WERI-Rb-1 (cell line): ENCODE measurements around the gene LOXL4.

Experiments used
- DNase-seq: peaks from one replicate; pipeline ENCODE4 v3.0.0-alpha.2; 2020
- H3K27ac ChIP-seq: fragments of 250-450 bp; sonication (Bioruptor Pico); 2 replicates; pipeline ENCODE4 v1.5.1; 2020; ENCODE audit warnings: mild to moderate bottlenecking, moderate library complexity
- H3K27me3 ChIP-seq: fragments of 250-450 bp; sonication (Bioruptor Pico); 2 replicates; pipeline ENCODE4 v1.5.1; 2021; ENCODE audit warnings: mild to moderate bottlenecking, low read depth, moderate library complexity; ENCODE audit not compliant: insufficient read depth, severe bottlenecking
- H3K36me3 ChIP-seq: fragments of 250-450 bp; sonication (Bioruptor Pico); 2 replicates; pipeline ENCODE4 v1.5.1; 2020; ENCODE audit warnings: mild to moderate bottlenecking, moderate library complexity
- H3K4me3 ChIP-seq: 2 replicates; pipeline ENCODE4 v1.5.1; 2011; ENCODE audit warnings: low read depth, mild to moderate bottlenecking, control low read depth, low read length
- H3K9me3 ChIP-seq: fragments of 250-450 bp; sonication (Bioruptor Pico); 2 replicates; pipeline ENCODE4 v1.5.1; 2021; ENCODE audit warnings: mild to moderate bottlenecking, moderate library complexity; ENCODE audit not compliant: severe bottlenecking
- CTCF ChIP-seq: IDR thresholded peaks from 2 replicates; pipeline ENCODE4 v1.5.1; 2011; ENCODE audit warnings: low read depth, mild to moderate bottlenecking, control low read depth, inconsistent platforms, low read length

LOXL4 gene

DNA sequence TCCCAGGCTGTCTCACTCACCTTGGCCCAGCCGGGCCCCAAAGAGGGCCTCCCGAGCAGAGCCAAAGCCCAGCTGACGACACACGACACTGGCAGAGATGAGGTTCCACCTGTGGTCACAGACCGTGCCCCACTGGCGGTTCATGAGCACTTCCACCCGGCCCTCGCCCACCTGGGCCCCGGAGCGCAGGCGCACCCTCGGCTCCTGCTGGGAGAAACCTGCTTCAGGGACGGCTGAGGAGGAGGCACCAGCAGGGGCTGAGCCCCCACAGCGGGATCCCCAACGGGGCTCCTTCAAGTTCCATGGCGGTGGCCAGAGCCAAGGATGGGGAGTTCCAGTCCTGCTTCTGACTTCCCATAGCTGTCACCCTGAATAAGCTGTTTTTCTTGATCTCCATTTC is 10.0 kb downstream of the LOXL4 start:
- no peak for TF ChIP-seq CTCF
- Histone ChIP-seq H3K36me3 (peaks cover 59% of the 10 kb centered on the region), H3K27ac (no peak overlapping the region), H3K9me3 (no peaks in the 10 kb centered on the region), H3K27me3 (no peaks in the 10 kb centered on the region), H3K4me3 (no peak overlapping the region)
- DNase-seq = no peak

DNA sequence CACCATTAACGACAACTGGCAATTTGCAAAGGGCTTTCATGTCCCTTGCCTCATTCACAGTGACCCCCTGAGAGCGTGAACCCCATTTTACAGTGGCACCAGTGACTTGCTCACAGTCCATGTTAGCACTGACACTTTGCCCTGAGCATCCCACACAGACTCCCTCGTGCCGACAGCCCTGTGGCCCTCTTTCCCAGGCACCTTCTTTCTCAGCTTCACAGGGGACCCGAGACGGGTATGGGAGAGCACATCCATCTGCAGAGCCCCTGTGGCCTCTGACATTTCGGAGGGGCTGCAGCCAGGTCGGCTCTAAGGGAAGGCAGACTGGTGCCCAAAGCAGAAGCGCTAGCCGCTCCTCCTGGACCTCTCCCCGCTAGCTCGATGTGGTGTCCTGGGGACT is 10.8 kb downstream of the LOXL4 start:
- Histone ChIP-seq H3K4me3 (no peak overlapping the region), H3K9me3 (no peaks in the 10 kb centered on the region), H3K36me3 (peaks cover 59% of the 10 kb centered on the region), H3K27ac (no peak overlapping the region), H3K27me3 (no peaks in the 10 kb centered on the region)
- no peak for DNase-seq
- TF ChIP-seq CTCF = no peak

GRCh38 chr10:98256692-98257091 is 11.3 kb downstream of the LOXL4 start:
- Histone ChIP-seq H3K9me3 (no peaks in the 10 kb centered on the region), H3K4me3 (no peak overlapping the region), H3K27ac (no peak overlapping the region), H3K36me3 (peaks cover 61% of the 10 kb centered on the region), H3K27me3 (no peaks in the 10 kb centered on the region)
- no peak for DNase-seq
- TF ChIP-seq CTCF = no peak

DNA sequence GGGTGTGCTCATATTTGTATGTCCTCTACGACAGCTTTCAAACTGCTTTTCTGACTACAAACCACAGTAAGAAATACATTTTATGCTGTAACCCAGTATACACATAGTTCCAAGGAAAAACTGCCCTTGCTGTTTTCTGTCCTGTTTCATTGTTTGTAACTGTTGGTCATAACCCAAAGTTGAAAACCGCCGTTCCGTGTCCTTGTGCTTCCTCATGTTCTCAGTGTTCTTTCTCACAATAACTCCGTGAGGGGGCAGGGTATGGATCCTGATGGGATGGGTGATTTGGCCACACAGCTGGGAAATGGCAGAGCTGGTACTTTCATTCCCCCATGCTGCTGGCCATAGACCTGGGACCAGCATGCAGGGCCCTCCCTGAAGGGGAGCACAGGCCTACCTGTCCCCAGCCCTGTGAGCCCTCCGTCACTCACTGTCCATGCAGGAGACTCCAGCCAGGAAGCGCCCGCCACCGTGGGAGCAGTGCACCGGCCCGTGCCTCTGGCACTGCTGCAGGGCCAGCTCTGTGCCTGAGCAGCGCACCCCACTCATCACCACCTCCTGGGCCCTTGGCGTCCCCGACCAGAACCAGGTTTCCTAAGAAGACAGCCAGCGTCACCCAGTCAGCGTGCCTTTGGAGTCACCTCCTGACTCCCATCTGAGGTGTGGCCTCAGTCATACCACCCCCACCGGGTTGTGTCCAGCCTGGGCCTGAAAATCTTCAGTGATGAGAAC is 12.7 kb downstream of the LOXL4 start:
- no peak for TF ChIP-seq CTCF
- peaks cover 69% of the 10 kb centered on the region for H3K36me3 ChIP-seq
- H3K4me3 ChIP-seq = no peak overlapping the region
- no peaks in the 10 kb centered on the region for H3K27me3 ChIP-seq
- H3K27ac ChIP-seq = no peak overlapping the region; the same call in 1 of the 2 replicates
- no peaks in the 10 kb centered on the region for H3K9me3 ChIP-seq
- DNase-seq = no peak

DNA sequence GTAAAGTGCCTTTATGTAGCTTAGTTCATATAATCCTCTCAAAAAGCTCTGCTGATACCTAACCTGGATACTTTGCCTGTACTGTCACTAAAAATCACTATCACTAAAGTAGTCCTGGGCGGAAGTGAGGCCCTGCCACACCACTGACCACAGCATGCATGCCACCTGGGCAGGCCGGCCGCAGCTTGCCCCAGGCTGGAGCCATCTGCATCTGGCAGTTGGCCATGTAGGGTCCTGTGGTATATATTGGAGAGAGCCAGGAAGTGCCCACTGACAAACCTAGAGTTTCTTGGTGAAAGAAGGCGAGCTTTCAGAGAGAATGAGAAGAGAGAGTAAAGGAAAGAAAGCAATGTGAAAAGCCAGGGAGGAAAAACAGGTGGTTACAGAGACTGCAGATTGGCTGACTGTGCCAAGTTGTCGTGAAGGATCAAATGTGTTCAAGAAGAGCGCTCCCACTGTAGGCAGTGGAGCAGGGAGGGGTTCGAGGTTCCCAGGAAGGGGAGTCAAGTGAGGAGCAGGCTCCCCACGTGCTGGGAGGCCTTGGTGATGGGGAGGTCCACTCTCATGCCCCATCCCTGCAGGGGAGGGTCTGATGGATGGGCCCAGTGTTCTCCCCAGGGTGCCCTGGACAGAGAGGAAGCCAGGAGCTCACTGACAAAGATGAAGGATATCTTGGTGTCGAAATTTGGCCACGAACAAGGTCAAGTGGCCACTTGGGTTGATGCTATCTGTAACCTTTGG is 13.6 kb downstream of the LOXL4 start:
- H3K9me3 ChIP-seq = no peaks in the 10 kb centered on the region
- no peak overlapping the region for H3K27ac ChIP-seq
- no peaks in the 10 kb centered on the region for H3K27me3 ChIP-seq
- no peak overlapping the region for H3K4me3 ChIP-seq
- no peak for DNase-seq
- H3K36me3 ChIP-seq = peaks cover 78% of the 10 kb centered on the region
- TF ChIP-seq CTCF = no peak
